HG03108 (cell line): ENCODE results near the gene GLOD5.

Experiments
- ATAC-seq: cut with Tn5 transposase; IDR thresholded peaks from one replicate; pipeline ENCODE4 v1.9.1; 2021; ENCODE audit warnings: moderate library complexity; ENCODE audit not compliant: unreplicated experiment

The GLOD5 gene

DNA sequence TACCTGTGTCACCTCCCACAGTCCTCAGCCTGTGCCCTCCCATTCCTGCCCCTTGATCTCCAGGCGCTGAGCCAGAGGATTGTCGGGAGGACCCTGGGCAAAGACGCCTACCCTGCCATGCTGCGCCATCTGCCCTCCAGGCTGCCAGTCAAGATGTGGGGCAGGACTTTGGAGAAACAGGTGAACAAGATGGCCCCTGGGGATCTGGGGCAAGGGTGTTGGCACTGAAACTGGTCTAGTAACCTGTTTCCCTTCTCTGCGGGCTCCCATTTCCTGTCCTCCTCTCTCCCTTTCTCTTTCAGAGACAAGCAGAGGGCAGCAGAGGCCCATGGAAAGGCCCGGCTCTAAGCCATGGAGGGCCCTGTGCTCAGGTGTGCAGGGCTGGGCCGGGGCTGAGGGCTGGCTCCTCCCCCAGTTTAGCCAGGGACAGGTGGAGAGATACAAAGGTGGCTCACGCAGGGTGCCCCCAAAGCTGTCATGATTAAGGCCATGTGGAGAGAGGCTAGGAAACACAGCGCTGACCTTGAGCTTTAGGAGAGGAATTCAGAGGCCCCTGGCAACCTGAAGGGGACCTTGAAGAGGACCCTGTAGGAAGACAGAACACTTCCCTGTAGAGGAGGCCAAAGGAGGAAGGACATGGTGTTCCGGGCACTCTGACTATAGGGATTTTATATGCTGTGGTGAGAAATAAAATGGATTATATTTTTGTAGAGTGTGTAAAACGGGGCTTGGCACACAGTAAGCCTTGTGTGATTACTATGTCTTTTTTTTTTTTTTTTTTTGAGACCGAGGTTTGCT, at the start of gene GLOD5:
Gene GLOD5, plus strand, starts transcription at position 74 of the 798 bp plus-strand sequence. Its CDS starts 44 bp downstream, at position 118.
- ATAC-seq = peak; percentile 54

DNA sequence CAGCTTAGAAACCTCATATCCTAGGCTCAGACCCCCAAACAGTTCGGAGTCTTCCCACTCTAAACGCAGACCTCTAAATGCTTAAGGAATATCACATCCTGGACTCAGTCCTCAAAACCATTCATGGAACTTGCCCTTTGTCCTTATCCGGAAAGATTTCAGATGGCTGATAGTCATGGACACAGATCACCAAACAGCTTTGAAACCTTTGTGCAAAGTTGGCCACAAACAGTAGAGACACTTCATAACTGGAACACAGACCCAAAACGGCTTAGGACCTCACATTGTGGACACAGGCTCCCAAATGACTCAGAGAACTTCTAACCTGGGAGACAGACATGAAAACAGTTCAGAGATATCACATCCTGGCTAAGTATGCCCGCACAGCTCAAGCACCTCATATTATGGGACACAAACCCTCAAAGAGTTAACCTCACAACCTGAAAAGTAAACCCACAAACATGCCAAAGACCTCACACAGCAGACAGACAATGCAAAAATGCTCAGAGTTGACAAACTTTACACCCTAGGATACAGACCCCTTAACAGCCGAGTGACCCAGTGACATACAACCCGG, 49.5 kb upstream of the GLOD5 start:
- ATAC-seq = no peak

DNA sequence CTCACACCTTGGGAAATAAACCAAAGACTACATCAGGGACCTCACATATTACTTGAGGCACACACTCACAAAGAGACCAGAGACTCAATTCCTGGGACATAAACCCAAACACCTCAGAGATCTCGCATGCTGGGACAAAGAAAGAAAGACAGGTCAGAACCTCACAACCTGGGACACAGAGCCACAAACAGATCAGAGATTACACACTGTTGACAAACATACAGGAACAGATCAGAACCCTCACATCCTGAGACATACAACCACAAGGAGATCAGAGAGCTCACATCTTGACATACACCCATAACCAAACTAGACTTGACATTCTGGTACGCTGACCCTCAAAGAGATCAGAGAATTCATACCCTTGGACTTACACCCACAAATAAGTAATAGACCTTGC, 47.7 kb upstream of the GLOD5 start:
- ATAC-seq = no peak

DNA sequence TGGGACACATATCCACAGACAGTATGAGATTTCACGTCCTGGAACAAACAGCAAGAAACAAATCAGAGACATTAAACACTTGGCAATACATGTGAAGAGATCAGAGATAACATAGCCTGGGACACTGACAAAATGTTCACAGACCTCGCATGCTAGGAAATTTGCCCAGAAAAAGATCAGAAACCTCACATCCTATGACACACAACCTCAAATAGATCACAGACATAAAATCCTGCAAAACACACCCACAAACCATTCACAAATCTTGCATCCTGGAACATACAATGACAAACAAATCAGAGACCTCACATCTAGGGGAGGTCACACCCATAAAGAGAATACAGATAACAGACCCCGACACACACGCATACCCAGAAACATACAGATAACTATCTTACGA, 47.0 kb upstream of the GLOD5 start:
- no peak for ATAC-seq

DNA sequence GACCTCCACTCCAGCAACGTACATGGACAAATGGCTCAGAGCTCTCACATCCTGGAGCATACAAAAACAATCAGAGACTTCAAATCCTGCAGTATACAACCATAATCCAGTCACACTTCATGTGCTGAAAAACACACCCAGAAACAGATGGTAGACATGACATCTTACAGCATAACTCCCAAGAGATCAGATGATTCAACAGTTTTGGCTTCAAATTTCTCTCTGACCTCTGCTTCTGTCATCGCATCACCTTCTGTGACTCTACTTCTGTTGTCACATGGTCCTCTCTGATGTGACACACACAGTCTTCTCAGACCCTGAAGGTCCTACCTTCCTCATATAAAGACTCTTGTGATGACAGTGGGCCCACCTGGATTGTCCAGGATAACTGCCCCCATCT, 46.5 kb upstream of the GLOD5 start:
- ATAC-seq = no peak

DNA sequence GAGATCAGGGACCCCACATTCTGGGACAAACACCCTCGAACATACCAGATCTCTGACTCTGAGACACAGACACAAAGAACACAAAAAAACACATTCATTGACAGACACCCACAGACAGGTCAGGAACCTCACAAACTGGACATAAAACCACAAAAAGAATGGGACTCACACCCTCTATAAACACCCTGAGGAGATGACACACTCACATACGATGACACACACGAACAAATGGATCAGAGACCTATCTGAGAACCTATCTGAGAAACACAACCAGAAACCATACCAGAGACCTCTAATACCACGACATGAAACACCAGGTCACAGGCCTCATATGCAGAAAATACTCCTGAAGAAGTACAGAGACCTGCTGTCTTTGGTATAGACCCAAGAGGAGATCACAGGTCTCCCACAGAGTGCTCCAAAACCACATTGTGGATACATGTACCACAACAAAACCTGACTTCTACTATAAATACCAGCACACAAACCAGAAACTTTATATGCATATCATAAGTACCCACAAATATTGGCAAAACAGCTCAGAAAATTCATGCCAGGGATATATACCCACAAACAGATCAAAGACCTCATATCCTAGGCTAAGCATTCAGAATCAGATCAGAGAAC, 45.6 kb upstream of the GLOD5 start:
- ATAC-seq = no peak

DNA sequence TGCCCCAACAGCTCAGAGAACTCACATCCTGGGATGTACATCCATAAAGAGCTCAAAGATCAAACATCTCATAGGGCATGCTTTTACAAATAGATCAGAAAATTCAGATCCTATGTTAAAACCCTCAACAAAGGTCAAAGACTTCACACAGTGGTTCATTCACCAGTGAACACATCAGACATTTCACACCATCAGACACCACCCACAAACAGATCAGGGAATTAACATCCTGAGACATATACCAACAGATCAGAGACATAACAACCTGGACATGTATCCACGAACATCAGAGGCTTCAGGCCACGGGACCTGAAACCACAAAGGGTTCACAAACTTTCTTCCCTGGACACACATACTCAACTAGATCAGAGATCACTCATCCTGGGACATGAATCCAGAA, 41.6 kb upstream of the GLOD5 start:
- ATAC-seq = no peak

DNA sequence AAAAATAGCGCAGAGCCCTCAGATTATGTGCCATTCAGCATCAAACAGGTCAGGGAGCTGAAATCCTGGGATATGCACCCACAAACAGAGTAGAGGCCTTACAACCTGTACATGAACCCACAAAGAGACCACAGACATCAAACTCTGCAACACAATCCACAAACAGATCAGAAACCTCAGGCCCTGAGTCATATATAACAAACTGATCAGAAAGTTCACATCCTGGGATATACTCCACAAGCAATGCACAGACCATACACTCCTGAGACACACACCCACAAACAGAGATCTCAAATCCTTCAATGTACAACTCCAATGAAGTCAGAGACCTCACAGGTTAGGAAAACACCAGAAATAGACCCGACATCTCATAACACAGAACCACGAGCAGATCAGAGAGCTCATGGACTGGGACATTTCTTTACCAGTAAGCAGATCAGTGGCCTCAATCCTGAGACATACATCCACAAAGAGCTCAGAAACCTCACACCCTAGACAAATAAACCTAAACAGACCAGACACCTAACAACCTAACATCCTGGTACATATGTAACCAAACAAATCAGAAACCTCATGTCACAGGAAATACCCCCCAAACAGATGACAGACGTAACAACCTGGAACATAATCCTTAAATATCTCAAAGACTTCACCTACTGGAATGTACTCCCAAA, 40.8 kb upstream of the GLOD5 start:
- ATAC-seq = no peak

DNA sequence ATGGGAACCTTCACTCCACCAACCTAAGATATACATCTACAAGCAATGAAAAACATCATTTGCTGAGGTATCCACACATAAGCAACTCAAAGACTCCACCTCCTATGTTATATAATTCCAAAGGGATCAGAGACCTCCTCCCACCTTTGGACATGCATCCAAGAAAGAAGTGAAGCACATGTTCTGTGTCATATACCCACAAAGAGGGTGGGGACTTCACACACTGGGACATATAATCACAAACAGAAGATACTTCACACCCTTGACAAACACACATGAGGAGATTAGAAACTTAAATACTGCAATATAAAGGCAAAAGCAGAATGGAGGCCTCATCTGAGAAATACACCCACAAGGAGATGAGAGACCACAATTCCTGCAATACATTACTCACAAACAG, 39.6 kb upstream of the GLOD5 start:
- ATAC-seq = no peak

DNA sequence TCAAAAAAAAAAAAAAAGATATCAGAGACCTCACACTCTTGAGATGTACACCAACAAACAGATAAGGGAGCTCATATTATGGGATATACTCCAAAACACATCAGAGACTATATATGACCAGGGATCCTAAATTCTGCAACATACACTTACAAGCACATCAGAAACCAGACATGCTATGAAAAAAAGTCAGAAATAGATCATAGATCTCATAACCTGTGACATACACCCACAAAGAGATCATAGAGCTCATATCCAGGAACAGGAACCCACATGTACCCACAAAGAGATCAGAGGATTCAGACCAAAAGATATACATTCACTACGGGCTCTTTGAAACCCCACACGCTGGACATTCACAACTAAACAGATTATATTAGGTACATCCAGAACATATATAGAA, 35.0 kb upstream of the GLOD5 start:
- no peak for ATAC-seq

DNA sequence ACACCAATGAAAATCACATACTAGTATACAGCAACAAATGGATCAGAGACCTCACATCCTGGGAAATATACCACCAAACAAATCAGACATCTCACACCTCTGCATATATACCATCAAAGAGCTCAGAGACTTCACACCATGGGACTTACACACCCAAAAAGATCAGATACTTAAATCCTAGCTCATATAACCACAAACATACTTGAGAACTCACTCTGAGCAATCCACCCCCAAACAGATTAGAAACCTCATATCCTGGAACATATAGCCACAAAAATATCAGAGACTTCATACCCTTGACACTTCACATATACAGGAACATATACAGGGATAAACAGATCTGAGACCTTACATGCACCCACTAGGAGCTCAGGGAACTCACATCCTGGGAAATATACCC, 32.9 kb upstream of the GLOD5 start:
- no peak for ATAC-seq

DNA sequence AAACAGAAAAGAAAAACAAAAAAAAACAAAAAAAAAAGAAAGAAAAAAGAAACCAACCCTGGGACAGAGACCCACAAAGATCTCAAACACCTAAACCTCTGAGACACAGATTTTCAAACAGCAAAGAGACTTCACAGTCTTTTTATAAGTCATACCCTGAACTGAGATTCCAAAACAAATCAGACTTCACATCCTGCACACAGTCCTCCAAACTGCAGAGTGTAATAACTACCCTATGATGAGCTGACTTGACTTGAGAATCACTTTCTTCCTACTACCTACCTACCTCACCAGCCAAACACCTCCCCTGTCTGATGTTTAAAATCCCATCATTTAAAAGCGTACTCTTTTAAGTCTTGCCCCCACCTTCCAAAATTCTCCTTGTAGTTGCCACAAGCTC, 25.2 kb upstream of the GLOD5 start:
- no peak for ATAC-seq

DNA sequence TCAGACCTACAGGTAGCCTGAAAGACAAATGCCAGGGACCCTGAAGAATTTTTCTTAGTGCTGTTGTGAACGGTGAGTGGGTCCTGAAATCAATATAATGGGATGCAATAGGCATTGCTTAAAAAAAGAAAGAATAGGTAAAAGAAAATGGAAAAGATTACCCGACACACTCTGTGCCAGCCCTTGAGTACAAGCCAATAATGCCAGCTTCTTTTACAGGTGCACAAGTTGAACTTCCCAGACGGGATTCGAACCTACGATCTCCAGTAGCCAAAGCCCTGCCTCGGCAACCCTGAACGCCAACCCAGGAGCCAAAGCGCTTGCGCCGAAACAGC, 24.7 kb upstream of the GLOD5 start:
- no peak for ATAC-seq

DNA sequence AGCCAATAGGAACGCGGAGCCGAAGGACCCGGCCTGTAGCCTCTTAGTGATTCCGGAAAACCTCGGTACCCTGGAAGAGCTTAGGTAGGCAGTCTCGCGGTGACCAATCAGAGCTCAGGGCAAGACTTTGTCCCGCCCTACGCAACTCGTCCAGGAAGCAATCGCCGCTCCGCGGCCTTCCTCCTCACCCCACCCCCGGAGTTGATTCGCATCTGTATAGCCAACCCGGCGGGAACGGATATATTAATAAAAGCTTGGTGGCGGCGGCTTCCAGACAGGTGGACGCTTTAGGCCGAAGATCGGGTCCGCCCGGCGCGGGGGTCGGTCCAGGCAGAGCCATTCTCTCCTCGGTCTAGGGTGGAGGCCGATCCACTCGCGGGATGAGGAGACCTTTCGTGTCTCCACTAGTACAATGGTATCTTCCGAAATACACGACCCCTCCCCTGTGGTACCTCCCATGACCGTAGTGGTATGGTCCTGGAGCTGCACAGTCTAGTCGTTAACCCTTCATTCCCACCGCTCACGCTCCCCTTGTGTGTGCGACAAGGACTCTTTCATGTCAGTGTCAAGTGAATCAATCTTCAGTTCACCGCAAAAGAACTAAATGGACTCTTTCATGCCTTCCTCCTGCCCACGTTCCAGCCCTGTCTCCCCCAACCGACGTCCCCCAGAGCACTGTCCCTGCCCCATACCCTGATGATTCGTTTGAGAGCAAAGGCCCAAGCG, 24.2 kb upstream of the GLOD5 start:
- peak; percentile 98 for ATAC-seq

DNA sequence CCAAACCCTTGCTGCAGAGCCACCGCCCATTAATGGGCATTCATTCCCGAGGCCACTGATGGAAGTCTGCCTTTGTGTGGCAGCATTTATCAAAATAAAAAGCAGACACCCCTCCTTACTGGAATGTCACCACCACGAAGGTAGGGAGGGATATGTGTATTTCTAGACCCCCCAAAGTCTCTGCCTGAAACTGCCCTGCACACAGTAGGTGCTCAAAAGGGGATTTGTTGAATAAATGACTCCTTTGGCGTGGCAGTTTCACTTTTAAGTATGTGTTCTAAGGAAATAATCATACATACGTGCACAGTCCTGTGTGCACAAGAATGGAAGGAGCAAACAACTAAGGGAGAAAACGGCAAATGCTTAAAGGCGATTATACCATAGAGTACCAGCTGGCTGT, 23.6 kb upstream of the GLOD5 start:
- no peak for ATAC-seq

DNA sequence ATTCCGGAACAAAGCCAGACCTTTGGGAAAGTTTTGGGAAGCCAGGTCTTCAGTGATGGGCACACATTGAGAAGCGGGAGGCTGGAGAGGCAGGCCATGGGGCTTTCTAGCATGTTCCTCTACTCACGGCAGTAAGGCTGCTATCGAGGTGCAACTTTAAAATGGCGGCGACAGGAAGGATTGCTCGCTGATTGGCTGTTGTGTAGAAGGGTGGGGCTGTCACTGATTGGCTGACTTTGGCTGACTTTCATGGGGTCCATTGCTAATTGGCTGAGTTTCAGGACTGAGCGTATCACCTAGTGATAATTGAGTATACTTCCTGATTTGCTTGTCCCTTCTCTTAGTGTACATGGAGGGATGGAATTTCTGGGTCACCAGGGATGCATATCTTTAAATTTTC, 19.7 kb upstream of the GLOD5 start:
- ATAC-seq = no peak

DNA sequence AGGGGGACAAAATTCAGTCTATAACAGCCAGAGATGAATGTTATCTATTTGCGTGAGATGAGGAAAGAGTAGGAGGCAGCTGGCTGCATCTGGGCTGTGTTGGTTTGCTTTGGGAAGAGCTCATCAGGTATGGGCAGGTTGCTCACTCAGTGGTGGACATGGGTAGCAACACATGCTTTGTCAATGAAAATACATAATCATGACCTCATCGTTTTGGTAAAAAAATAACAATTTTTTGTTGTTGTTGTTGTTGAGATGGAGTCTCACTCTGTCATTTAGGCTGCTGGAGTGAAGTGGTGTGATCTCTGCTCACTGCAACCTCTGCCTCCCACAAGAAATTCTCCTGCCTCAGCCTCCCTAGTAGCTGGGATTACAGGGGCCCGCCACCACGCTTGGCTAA, 16.3 kb upstream of the GLOD5 start:
- ATAC-seq = no peak

DNA sequence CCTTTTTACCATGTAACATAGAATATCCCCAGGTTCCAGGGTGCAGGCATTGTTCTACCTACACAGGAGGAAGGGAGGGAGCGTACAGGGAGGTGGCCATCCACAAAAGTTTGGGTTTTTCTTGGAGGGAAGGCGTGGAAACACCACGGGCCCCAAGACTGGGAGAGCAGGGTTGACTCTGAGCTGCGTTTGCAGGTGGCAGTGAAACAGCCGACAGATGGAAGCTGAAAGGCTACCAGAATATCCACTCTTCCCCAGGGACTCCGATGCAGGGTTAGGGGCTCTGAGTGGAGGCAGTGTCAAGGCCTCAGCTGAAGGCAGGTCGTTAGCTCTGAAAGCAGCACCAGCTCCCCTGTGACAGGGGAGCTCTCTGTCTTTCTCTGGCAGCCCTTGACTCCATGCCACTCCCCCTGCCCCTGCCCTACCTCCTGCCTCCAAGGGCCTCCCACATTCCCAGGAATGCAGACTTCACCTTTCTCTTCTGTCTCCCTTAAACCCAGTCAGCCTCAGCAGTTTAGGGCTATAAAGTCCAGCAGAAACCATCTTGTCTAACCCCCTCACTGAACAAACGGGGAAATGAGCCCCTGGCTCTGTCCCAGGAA, 14.0 kb upstream of the GLOD5 start:
- ATAC-seq = no peak

DNA sequence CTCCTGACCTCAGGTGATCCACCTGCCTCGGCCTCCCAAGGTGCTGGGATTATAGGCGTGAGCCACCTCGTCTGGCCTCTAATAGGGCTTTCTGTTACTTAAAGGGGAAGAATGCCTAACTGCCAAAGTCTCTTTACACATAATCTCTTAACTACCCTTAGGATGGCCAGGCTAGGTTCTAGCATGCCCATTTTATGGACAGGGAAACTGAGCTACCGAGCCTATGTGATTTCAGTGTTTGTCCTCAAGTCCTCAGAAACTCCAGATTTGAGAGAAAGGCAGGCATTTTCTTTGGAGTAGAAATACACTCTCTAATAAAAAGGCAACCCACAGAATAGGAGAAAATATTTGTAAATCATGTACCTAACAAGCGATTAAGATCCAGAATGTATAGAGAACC, 12.4 kb upstream of the GLOD5 start:
- no peak for ATAC-seq

DNA sequence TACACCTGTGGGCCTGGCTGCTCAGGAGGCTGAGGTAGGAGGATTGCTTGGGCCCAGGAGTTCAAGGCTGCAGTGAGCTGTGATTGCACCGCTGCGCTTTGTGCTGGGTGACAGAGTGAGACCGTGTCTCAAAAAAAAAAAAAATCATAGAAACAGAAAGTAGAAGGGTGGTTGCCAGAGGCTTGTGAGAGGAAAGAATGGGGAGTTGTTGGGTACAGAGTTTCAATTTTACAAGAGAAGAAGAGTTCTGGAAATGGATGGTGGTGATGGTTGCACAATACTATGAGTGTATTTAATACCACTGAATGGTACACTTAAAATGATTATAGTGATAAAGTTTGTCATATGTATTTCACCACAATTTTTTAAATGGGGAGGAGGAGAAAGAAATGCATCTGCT, 10.2 kb upstream of the GLOD5 start:
- ATAC-seq = no peak

DNA sequence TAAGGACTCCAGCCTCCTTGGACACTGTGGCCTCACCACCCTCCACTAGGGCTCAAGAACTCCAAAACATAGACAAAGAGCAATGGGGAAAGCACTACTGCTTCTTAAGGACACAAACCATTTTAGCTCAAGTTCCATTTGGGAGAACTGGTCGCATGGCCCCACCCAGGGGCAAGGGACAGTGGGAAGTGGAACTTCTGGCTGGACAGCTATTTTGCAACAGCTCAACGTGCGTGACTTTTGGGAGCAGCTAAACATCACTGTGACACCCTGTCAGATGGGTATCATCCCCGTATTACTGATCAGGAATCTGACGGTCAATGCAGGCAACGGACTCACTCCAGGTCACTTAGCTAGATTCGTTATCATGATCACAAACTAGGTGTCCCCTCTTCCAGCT, 9.0 kb upstream of the GLOD5 start:
- no peak for ATAC-seq
